Muscle layer of colon (tissue), 2 donors: ENCODE measurements around the gene SLC6A7.
A peak's percentile ranks its signal among the peaks of the same experiment; 100 is the strongest.

ENCODE experiments used
- H3K27ac ChIP-seq: one replicate; pipeline ENCODE4 v1.7.0; 2013; ENCODE audit warnings: low read depth, mild to moderate bottlenecking, low read length, moderate library complexity
- H3K27me3 ChIP-seq, 2 donors: one replicate each; pipeline ENCODE4 v1.7.0; 2013; ENCODE audit warnings: low read length in 2 of 2, mild to moderate bottlenecking in 2 of 2; ENCODE audit not compliant: insufficient read depth in 2 of 2, control insufficient read depth in 1 of 2
- H3K36me3 ChIP-seq: one replicate; pipeline ENCODE4 v1.7.0; 2013; ENCODE audit warnings: mild to moderate bottlenecking, low read length; ENCODE audit not compliant: insufficient read depth
- H3K4me1 ChIP-seq: one replicate; pipeline ENCODE4 v1.7.0; 2013; ENCODE audit warnings: mild to moderate bottlenecking, low read length; ENCODE audit not compliant: insufficient read depth
- H3K4me3 ChIP-seq, 2 donors: one replicate each; pipeline ENCODE4 v1.7.0; 2013; ENCODE audit warnings: low read length in 2 of 2, low read depth in 1 of 2, mild to moderate bottlenecking in 1 of 2, moderate library complexity in 1 of 2
- H3K9ac ChIP-seq: one replicate; pipeline ENCODE4 v1.7.0; 2013; ENCODE audit warnings: low read length
- H3K9me3 ChIP-seq: one replicate; pipeline ENCODE4 v1.7.0; 2013; ENCODE audit warnings: mild to moderate bottlenecking, low read length
- donor health status: abdominal sarcoma.
- donor health status: Adenocarcinoma of cecum.

SLC6A7 gene

DNA sequence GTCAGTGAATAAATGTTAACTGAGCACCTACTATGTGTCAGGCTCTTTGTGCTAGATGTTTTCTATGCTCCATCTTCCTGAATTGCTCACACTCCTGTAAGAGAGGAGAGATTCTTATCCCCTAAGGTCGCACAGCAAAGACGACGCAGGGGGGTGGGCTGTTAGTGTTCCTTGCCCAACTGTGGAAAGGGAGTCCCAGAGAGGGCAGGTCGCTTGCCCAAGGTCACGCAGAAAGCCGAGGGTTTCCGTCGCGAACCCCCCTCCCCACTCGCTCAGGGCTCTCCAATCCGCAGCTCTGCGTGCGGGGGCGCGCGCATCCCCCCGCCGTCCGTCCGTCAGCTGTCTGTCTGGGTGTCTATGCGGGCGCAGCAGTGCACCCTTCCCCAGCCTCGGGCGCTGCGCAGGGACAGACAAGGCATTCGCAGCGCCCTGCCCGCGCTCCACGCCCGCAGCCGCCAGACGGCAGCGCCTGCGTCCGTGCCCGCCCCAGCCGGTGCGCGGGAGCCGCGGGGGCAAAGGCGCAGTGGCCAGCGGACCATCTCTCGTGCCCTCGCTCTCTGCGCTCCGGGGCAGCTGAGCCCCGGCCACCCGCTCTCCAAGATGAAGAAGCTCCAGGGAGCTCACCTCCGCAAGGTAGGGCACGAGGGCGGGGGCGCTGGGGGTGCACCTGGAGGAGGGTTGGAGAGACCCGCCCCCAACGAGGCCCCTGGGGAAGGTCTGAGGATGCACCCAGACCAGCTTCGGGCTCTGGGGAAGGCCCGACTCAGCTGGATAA lies at the start of gene SLC6A7:
Gene SLC6A7 (plus strand): TSS at position 335 of the 775 bp plus-strand sequence. CDS start 266 bp downstream, at position 601.
- Histone ChIP-seq H3K4me1 (no peaks in the 10 kb centered on the region), H3K27ac (no peak within 1 kb of the TSS), H3K4me3 (no peak within 1 kb of the TSS), H3K36me3 (no peaks in the 10 kb centered on the region), H3K27me3 (peaks cover 7 to 32% of the 10 kb centered on the region in 2 donors), H3K9ac (no peak within 1 kb of the TSS), H3K9me3 (no peaks in the 10 kb centered on the region)

DNA sequence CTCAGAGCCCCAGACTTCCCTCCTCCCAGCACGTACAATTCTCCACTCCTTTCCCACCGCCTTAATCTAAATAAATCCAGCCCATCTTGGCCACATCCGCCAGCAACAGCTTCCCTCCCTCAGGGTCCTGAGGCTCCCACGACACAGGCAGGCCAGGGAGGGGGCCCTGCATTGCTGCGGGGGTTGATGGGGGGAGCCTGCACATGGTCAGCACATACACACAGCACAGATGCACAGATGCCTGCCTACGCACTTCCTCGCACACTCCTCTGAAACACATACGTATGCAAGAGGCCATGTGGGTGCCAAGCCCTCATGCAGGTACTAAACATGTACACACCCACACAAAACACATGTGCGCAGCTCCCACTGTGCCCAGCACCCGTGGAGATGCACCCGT lies 49.0 kb upstream of the SLC6A7 start:
- Histone ChIP-seq H3K9me3 (no peaks in the 10 kb centered on the region), H3K36me3 (no peaks in the 10 kb centered on the region), H3K9ac (no peak overlapping the region), H3K4me1 (peaks cover 80% of the 10 kb centered on the region), H3K27me3 (no peaks in the 10 kb centered on the region), H3K27ac (no peak overlapping the region), H3K4me3 (no peak overlapping the region)

DNA sequence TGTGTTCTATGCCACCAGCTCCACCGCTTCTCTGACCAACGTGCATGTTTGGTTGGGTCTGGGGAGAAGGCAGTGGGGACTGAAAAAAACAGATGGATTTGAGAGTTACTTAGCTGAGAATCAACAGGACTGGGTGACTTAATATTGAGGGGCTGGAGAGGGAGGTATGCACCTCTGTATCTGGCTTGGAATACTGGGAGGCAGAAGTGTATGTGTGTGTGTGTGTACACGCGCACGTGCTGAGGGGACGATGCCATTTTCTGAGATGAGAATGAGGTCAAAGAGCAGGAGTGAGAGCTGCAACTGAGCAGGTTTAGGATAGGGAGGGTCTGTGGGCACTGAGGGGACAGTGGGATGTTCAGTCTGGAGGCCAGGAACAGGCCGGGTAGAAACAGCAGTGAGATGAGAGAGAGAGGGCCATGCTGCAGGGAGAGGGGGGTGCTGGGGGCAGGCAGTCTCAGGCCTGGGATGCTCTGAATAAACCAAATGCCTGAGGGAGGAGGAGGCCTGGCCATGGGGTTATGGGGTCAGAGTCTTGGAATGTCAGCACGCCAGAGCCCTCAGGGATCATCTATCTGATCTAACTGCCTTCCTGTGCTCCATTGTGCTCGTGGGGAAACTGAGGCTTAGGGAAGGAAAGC lies 48.2 kb upstream of the SLC6A7 start:
- peak overlapping the region; percentile 47 for H3K27ac ChIP-seq
- peaks cover 82% of the 10 kb centered on the region for H3K4me1 ChIP-seq
- H3K9ac ChIP-seq = no peak overlapping the region
- no peaks in the 10 kb centered on the region for H3K27me3 ChIP-seq
- no peak overlapping the region for H3K4me3 ChIP-seq
- H3K9me3 ChIP-seq = no peaks in the 10 kb centered on the region
- no peaks in the 10 kb centered on the region for H3K36me3 ChIP-seq

DNA sequence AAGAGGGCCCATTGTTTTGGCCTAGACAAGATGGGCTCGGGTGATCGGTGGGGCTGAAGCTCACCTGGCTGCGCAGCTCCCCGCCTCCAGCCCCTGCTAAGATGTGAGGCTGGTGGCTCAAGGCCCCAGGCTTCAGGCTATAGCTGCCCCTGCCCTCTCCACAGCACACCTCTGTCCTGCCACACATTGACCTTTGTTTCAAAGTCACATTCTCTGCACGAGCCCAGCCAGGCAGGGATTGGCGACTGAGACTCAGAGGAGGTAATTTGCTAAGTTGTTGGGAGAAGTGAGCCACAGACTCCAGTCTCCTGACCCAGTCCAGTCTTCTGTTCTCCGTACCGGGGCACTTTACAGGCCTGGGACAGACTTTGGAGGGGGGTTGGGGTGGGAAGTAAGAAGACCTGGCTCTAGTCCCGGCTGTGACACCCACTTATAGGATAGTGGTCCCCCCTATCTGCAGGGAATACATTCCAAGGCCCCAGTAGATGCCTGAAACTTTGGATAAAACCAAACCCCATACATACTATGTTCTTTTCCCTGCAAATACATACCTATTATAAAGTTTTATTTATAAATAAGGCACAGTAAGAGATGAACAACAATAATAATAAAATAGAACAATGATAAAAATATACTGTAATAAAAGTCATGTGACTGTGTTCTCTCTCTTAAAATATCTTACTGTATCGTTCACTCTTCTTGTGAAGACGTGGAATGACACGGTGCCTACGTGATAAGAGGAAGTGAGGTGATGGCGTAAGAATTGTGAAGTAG lies 47.5 kb upstream of the SLC6A7 start:
- no peaks in the 10 kb centered on the region for H3K27me3 ChIP-seq
- no peaks in the 10 kb centered on the region for H3K9me3 ChIP-seq
- H3K36me3 ChIP-seq = no peaks in the 10 kb centered on the region
- H3K4me1 ChIP-seq = peaks cover 75% of the 10 kb centered on the region
- no peak overlapping the region for H3K9ac ChIP-seq
- no peak overlapping the region for H3K4me3 ChIP-seq
- peak overlapping the region; percentile 47 for H3K27ac ChIP-seq

DNA sequence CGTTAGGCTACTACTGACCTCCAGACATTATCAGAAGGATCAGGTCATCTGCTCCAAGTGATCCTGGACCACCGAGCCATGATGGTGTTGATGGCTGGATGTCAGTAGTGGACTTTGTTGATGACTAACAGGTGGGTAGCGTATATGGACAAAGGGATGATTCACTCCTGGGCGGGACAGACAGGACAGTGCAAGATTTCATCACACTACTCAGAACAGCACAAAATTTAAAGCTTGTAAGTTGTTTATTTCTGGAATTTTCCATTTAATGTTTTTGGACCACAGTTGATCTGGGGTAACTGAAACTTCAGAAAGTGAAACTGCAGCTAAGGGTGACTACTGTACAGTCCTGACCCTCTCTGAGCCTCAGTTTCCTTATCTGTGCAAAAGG lies 46.9 kb upstream of the SLC6A7 start:
- peaks cover 69% of the 10 kb centered on the region for H3K4me1 ChIP-seq
- no peaks in the 10 kb centered on the region for H3K9me3 ChIP-seq
- peak overlapping the region in 1 of 2 donors; percentile 7 for H3K4me3 ChIP-seq
- H3K27ac ChIP-seq = peak overlapping the region; percentile 16
- H3K27me3 ChIP-seq = no peaks in the 10 kb centered on the region
- H3K36me3 ChIP-seq = no peaks in the 10 kb centered on the region
- no peak overlapping the region for H3K9ac ChIP-seq

- peak overlapping the region in 1 of 2 donors; percentile 16 for H3K4me3 ChIP-seq
- H3K36me3 ChIP-seq = no peaks in the 10 kb centered on the region
- H3K27ac ChIP-seq = peak overlapping the region; percentile 56
- no peak overlapping the region for H3K9ac ChIP-seq
- H3K4me1 ChIP-seq = peaks cover 62% of the 10 kb centered on the region
- H3K27me3 ChIP-seq = no peaks in the 10 kb centered on the region
- no peaks in the 10 kb centered on the region for H3K9me3 ChIP-seq
These were observed 46.3 kb upstream of the SLC6A7 start for GRCh38 chr5:150143350-150144245.

DNA sequence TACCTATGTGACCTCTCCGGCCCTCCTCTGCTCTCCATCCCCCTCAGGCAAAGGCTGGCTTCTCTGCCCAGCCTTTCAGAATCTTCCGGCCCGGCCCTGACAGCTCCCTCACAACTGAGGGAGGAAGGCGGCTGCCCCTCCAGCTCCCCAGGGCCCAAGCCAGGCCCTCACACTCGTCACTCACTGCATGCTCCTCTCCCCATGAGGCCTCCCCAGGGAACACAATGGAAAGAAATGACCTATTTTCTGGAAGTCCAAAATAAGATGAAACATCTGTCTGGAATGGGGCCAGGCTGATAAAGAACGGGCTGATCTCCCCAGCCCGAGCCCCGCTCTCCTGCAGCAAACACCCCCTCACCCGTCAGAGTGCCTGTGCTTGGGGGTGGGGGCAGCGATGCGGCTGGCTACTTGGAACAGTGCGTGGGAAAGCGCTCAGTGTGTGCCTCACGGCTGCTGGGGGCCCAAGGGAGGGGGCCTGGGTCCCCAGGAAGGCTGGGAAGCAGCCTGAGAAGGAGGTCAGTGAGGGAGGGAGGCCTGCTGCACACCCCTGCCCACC lies 45.5 kb upstream of the SLC6A7 start:
- Histone ChIP-seq H3K9ac (no peak overlapping the region), H3K27me3 (no peaks in the 10 kb centered on the region), H3K4me3 (peak overlapping the region in 1 of 2 donors; percentile 16), H3K36me3 (no peaks in the 10 kb centered on the region), H3K9me3 (no peaks in the 10 kb centered on the region), H3K27ac (peak overlapping the region; percentile 56), H3K4me1 (peaks cover 57% of the 10 kb centered on the region)

GRCh38 chr5:150144879-150145278 lies 45.0 kb upstream of the SLC6A7 start:
- peaks cover 60% of the 10 kb centered on the region for H3K4me1 ChIP-seq
- no peak overlapping the region for H3K9ac ChIP-seq

GRCh38 chr5:150146235-150146634 lies 43.6 kb upstream of the SLC6A7 start:
- no peak overlapping the region for H3K4me3 ChIP-seq
- no peak overlapping the region for H3K9ac ChIP-seq
- H3K4me1 ChIP-seq = peaks cover 57% of the 10 kb centered on the region
- no peaks in the 10 kb centered on the region for H3K36me3 ChIP-seq
- H3K27me3 ChIP-seq = no peaks in the 10 kb centered on the region
- H3K27ac ChIP-seq = no peak overlapping the region
- no peaks in the 10 kb centered on the region for H3K9me3 ChIP-seq

More at GRCh38 chr5:150144879-150145278, 45.0 kb upstream of the SLC6A7 start:
- H3K4me3 ChIP-seq = no peak overlapping the region
- H3K36me3 ChIP-seq = no peaks in the 10 kb centered on the region
- no peaks in the 10 kb centered on the region for H3K9me3 ChIP-seq
- H3K27ac ChIP-seq = peak overlapping the region; percentile 56
- no peaks in the 10 kb centered on the region for H3K27me3 ChIP-seq

- Histone ChIP-seq H3K9ac (no peak overlapping the region), H3K4me3 (no peak overlapping the region), H3K36me3 (no peaks in the 10 kb centered on the region), H3K9me3 (no peaks in the 10 kb centered on the region), H3K4me1 (peaks cover 50% of the 10 kb centered on the region), H3K27ac (no peak overlapping the region), H3K27me3 (no peaks in the 10 kb centered on the region)
These were observed 42.8 kb upstream of the SLC6A7 start for GRCh38 chr5:150146862-150147601.
